NCI-H1694 treated with DMSO at 0.1 percent for 48 hours (cell line): Measurements from ENCODE around the gene REELD1.

Experiments
- DNase-seq: peaks from one replicate; lab custom pipeline; 2025; lab: John Stamatoyannopoulos, UW

REELD1 gene

GRCh38 chr4:146267826-146268225 is 53.5 kb downstream of the REELD1 start:
- DNase-seq, result no peak

GRCh38 chr4:146269228-146269653 is 54.9 kb downstream of the REELD1 start:
- DNase-seq, result no peak

GRCh38 chr4:146271466-146271865 is 57.1 kb downstream of the REELD1 start:
- no peak for DNase-seq

- DNase-seq, result no peak
Observed at GRCh38 chr4:146273204-146273901, 59.0 kb downstream of the REELD1 start.

- DNase-seq, result no peak
Observed at GRCh38 chr4:146274774-146275173, 60.4 kb downstream of the REELD1 start.

GRCh38 chr4:146275370-146275769 is 61.0 kb downstream of the REELD1 start:
- no peak for DNase-seq

GRCh38 chr4:146278986-146279385 is 64.6 kb downstream of the REELD1 start:
- DNase-seq, result no peak
